ENCODE results near the gene CPA1. TPM values are rescaled to one million over a fixed set of nuclear protein-coding genes. Genes with fewer than 3 reads are reported as not detected.
"Not testable (repeated sequence)": the region's sequence is repeated elsewhere in the genome, so short reads cannot be mapped to it uniquely, and the experiment has no call there.

Gene CPA1
- total RNA-seq, 1 donor from 2014 or later: not detected

DNA sequence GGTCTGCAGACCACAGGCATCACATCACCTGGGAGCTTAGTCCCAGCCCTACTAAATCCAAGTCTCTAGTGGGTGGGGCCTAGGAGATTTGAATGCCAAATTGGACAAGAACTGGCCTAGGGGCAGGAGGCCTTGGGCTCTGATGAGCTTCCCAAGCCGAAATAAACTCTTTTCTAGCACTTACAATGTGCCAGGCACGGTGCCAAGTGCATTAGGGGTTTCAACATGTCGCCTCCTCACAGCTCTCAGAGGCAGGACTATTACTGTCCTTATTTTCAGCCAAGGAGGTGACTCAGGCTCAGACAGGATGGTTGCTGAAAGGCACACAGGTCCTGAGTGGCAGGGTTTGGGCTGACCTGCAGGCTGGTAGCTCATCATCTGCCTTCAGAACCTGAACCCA lies 9.2 kb upstream of the CPA1 start:
- no peak for DNase-seq (ENCODE audit: extremely low read depth, low read depth, low spot score)

- no peak for DNase-seq (ENCODE audit: extremely low read depth, low read depth, low spot score)
Observed at GRCh38 chr7:130372402-130373165, 7.7 kb upstream of the CPA1 start.

DNA sequence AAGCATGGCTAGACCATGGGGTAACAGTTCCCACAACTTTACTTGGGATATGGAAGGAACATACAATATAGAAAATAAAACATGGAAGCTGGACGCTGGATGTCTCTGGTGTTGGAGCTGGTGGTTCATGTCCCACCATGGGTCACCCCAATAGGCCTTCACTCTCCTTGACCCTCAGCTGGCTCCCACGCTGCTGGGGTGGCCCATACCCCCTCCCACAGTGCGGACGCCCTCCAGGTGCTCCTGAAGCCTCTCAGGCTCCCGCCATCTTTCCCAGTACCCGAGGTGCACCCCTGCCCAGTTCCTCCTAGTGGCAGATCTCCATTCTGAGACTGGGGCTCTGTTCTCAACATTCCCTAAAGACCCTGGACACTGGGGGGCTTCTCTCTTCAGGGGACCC lies 5.8 kb upstream of the CPA1 start:
- no peak for DNase-seq (ENCODE audit: extremely low read depth, low read depth, low spot score)

DNA sequence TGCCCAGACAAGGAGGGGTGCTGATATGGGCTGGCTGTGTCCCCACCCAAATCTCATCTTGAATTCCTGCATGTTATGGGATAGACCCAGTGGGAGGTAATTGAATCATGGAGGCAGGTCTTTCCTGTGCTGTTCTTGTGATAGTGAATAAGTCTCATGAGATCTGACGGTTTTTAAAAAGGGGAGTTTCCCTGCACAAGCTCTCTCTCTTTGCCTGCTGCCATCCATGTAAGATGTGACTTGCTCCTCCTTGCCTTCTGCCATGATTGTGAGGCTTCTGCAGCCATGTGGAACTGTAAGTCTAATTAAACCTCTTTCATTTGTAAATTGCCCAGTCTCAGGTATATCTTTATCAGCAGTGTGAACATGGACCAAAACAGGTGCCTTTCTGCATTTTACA lies 3.8 kb upstream of the CPA1 start:
- not testable (repeated sequence) for DNase-seq (ENCODE audit: extremely low read depth, low read depth, low spot score)

GRCh38 chr7:130377178-130377577 lies 3.1 kb upstream of the CPA1 start:
- no peak for DNase-seq (ENCODE audit: extremely low read depth, low read depth, low spot score)

DNA sequence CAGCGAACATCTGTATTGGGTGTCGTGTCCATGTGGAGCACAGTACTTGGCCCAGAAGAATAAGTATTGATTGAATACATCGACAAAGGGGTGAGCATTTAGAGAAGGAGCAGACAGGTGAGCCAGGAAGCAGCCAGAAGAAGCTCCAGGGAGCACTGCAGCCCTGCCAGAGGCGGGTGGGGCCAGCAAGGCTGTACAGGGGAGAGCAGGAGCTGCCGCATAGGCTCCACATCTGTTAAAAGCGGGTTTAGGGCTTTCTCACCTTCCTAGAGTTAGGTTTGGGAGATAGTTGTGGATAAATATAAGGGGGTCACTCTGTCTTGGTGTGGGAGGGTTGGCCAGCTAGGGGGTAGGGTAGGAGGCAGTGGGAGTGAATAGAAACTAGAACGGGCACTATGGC lies 1.3 kb upstream of the CPA1 start:
- DNase-seq (ENCODE audit: extremely low read depth, low read depth, low spot score): no peak

DNA sequence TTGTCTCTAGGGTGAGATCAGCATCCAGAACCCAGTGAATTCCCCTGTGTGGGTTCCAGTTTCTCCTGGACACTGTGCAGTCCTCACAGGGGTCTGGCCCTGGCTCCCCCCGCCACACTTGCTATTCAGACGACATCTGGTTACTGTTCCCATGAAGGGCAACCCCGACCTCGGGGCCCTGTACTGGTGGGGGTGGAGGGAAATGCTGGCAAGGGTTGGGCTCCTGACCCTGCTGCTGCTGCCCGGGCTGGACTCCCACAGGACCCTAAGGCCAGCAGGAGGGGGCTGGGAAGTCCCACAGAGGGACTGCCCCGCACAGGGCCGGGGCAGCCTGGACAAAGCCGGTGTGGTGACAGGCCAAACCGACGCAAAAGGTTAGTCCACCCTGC lies 768 bp upstream of the CPA1 start:
- no peak for DNase-seq (ENCODE audit: extremely low read depth, low read depth, low spot score)

DNA sequence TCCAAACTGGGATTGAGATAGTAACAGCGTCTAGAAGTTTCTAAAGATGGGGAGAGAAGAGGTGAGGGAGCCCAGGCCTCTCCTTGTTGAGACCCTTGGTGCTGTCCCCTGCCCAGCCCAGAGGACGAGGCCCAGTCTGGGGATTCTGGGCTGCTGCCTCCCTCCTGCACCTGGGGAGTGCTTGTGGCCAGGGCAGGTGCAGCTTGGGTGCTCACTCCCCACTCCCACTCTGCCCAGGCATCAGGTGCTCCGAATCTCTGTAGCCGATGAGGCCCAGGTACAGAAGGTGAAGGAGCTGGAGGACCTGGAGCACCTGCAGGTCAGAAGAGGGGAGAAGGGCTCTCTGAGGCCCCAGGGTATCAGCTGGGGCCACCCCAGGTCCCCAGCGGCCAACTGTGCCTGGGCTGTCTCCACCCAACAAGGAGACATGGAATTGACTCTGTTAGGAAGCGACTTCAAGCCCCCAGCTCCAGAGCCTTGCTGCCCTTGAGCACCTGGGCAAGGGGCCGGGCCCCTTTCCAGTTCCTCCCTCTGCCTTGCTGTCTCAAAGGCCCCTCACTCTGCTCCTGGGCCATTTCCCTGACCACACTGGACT lies 664 bp downstream of the CPA1 start:
- DNase-seq (ENCODE audit: extremely low read depth, low read depth, low spot score): no peak

GRCh38 chr7:130381468-130382312 lies 1.4 kb downstream of the CPA1 start:
- no peak for DNase-seq (ENCODE audit: extremely low read depth, low read depth, low spot score)

DNA sequence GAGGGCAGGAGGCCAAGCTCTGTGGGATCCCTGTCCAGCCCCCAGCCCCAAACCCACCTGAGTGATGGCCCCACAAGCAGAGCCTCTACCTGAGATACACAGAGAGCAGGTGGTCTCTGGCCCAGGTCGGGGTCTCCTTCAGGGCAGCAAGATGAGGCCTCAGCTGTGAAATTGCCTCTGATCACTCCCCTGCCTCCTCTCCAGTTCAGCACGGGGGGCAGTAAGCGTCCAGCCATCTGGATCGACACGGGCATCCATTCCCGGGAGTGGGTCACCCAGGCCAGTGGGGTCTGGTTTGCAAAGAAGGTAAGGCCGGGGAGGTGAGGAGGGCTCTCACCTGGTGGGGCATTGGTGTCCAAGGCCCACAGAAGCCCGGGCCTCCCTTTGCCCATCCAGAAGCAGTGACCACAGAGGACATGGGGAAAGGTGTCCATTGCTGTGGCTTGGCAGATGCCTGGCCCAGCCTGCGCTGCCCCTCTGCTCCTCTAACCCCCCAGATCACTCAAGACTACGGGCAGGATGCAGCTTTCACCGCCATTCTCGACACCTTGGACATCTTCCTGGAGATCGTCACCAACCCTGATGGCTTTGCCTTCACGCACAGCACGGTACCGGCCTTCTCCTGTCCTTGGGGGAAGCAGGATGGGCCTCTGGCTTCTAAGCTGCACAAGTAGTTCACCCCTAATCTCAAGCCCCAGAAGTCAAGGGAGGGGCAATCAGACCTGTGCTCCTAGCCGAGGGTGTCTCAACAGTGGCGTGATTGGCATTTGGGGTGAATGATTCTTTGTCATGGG lies 3.1 kb downstream of the CPA1 start:
- no peak for DNase-seq (ENCODE audit: extremely low read depth, low read depth, low spot score)

- no peak for DNase-seq (ENCODE audit: extremely low read depth, low read depth, low spot score)
Observed at GRCh38 chr7:130384371-130384801, 4.1 kb downstream of the CPA1 start.

DNA sequence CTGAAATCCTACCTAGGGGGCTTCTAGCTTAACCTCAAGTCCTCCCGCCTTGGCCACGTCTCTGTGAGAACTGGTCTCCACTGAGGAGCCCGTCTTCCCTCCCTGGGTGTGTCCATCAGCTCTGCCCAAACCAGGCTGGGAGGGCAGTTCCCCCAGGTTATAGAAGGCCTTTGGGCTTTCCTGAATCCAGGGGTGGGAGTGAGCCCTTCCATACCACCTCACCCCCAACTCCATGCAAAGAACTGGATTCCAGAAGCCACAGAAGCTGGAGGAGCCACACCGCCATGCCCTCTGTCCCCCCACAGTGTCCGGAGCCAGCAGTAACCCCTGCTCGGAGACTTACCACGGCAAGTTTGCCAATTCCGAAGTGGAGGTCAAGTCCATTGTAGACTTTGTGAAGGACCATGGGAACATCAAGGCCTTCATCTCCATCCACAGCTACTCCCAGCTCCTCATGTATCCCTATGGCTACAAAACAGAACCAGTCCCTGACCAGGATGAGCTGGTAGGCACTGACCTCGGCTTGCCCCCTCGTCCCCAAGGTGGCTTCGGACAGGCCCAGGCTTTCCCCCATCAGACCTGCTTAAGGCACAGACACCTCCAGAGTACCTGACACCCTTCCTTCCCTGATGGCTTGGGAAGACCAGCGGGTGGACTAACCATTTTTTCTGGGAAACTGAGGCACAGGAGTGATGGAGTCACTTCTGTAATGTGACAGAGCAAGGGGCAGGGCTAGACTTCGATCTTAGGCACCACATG lies 4.7 kb downstream of the CPA1 start:
- no peak for DNase-seq (ENCODE audit: extremely low read depth, low read depth, low spot score)

GRCh38 chr7:130385600-130386066 lies 5.3 kb downstream of the CPA1 start:
- DNase-seq (ENCODE audit: extremely low read depth, low read depth, low spot score): no peak

GRCh38 chr7:130386876-130387275 lies 6.6 kb downstream of the CPA1 start:
- DNase-seq (ENCODE audit: extremely low read depth, low read depth, low spot score): no peak

DNA sequence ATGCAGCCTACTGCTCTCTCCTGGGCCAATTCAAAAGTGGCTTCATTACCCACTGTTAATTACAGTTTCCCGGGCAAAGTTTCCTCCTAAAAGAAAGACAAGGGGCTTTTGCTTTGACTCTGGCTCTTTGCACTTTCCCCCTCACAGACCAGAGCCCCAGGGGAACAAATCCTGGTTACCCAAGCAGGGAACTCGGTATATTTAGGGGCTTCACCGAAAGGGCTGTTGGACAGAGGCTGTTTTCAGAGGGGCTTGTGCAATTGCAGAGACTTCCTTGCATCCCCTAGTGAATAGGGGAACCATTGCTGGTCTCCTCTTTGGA lies 7.0 kb downstream of the CPA1 start:
- DNase-seq (ENCODE audit: extremely low read depth, low read depth, low spot score): no peak

DNA sequence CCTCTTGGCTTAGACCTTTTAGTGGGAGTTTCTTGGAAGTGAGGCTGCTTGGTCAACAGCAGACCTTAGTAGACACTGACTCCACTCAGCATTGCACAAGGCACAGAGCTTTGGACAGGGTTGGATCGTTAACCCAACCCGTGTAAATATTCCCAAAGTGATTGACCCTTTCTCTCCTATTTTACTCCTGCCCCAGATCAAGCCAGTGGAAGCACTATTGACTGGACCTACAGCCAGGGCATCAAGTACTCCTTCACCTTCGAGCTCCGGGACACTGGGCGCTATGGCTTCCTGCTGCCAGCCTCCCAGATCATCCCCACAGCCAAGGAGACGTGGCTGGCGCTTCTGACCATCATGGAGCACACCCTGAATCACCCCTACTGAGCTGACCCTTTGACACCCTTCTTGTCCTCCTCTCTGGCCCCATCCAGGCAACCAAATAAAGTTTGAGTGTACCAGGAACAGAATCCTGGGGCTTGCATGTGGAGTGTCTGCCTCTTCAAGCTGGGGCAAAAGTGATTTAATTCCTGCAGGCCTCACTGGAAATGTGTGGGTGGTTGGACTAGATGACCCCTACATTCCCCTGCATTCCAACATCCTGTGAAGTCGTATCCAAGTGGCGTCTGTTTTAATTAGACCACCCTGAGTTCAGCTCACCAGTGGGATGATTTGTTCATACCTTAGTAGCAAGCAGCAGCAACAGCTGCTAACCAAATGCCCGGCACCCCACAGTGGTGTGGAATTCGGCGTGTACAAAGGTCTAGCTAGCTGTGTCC lies 7.5 kb downstream of the CPA1 start:
- no peak for DNase-seq (ENCODE audit: extremely low read depth, low read depth, low spot score)

GRCh38 chr7:130388671-130389070 lies 8.4 kb downstream of the CPA1 start:
- DNase-seq (ENCODE audit: extremely low read depth, low read depth, low spot score): no peak

- no peak for DNase-seq (ENCODE audit: extremely low read depth, low read depth, low spot score)
Observed at GRCh38 chr7:130390486-130390885, 10.2 kb downstream of the CPA1 start.

- no peak for DNase-seq (ENCODE audit: extremely low read depth, low read depth, low spot score)
Observed at GRCh38 chr7:130393101-130393561, 12.8 kb downstream of the CPA1 start.

Measured in glomerular endothelial cell (primary cell).